ENCODE results near the gene XKRX.

- TF ChIP-seq CTCF (IDR thresholded peaks at IDR 0.05): no peak
- TF ChIP-seq EP300 (IDR thresholded peaks at IDR 0.05): no peak
Measured at GRCh38 chrX:100874325-100874724, 54.4 kb downstream of the XKRX start, which contains the start of gene NOX1.
